GM18502 (cell line): Measurements from ENCODE around the gene ZNF146.
"Not testable (repeated sequence)": the region's sequence is repeated elsewhere in the genome, so short reads cannot be mapped to it uniquely, and the experiment has no call there.

Experiments used
- ATAC-seq: cut with Tn5 transposase; IDR thresholded peaks from one replicate; pipeline ENCODE4 v1.9.1; 2021; ENCODE audit warnings: mild to moderate bottlenecking; ENCODE audit not compliant: unreplicated experiment, poor library complexity

ZNF146 gene

GRCh38 chr19:36225219-36225892 lies 10.4 kb downstream of the ZNF146 start:
- ATAC-seq = no peak

GRCh38 chr19:36233626-36234025 lies 18.7 kb downstream of the ZNF146 start:
- ATAC-seq = not testable (repeated sequence)

- no peak for ATAC-seq
Measured at GRCh38 chr19:36236304-36236945, 21.5 kb downstream of the ZNF146 start.

- no peak for ATAC-seq
Measured at GRCh38 chr19:36236946-36237310, 22.0 kb downstream of the ZNF146 start.

- no peak for ATAC-seq
Measured at GRCh38 chr19:36244066-36244465, 29.2 kb downstream of the ZNF146 start.

GRCh38 chr19:36245210-36246005 lies 30.5 kb downstream of the ZNF146 start:
- no peak for ATAC-seq

- no peak for ATAC-seq
Measured at GRCh38 chr19:36246006-36246481, 31.1 kb downstream of the ZNF146 start.

GRCh38 chr19:36252047-36252446 lies 37.1 kb downstream of the ZNF146 start:
- no peak for ATAC-seq

- ATAC-seq = no peak
Measured at GRCh38 chr19:36254848-36255247, 39.9 kb downstream of the ZNF146 start.

- ATAC-seq = no peak
Measured at GRCh38 chr19:36255316-36255715, 40.4 kb downstream of the ZNF146 start.

GRCh38 chr19:36256064-36256463 lies 41.2 kb downstream of the ZNF146 start:
- ATAC-seq = no peak

GRCh38 chr19:36256853-36257519 lies 42.1 kb downstream of the ZNF146 start:
- ATAC-seq = no peak

GRCh38 chr19:36257520-36257876 lies 42.6 kb downstream of the ZNF146 start:
- ATAC-seq = no peak

- ATAC-seq = no peak
Measured at GRCh38 chr19:36258028-36258875, 43.3 kb downstream of the ZNF146 start.

GRCh38 chr19:36259211-36259610 lies 44.3 kb downstream of the ZNF146 start:
- ATAC-seq = no peak

GRCh38 chr19:36265064-36265463 lies 50.2 kb downstream of the ZNF146 start:
- ATAC-seq = no peak

- no peak for ATAC-seq
Measured at GRCh38 chr19:36265856-36266374, 51.0 kb downstream of the ZNF146 start.

GRCh38 chr19:36266375-36266961 lies 51.6 kb downstream of the ZNF146 start:
- no peak for ATAC-seq
